GM12878 (cell line): Measurements from ENCODE around the gene JDP2. TPM values are rescaled to one million over a fixed set of nuclear protein-coding genes. Genes with fewer than 3 reads are reported as not detected.

Experiments
- ATAC-seq: fragments of 200-7000 bp; cut with Tn5 transposase; 3 replicates; pipeline ENCODE4 v1.9.1; 2020; ENCODE audit warnings: mild to moderate bottlenecking, moderate library complexity
- BruUV-seq: library from RNA; stranded (reverse); fragments of 400-500 nt; replicated peaks from 2 replicates; lab custom pipeline; 2021; lab: Mats Ljungman, UMichigan
- CTCF ChIA-PET: fragments of 300-600 bp; sonication (Branson Sonifier 250); formaldehyde crosslinking; extraction: SDS; loops from one replicate; lab custom pipeline; 2021; ENCODE audit warnings: inconsistent platforms; lab: Yijun Ruan, JAX
- POLR2A ChIA-PET: fragments of 350-600 bp; formaldehyde crosslinking; extraction: SDS; loops from one replicate; lab custom pipeline; 2021; ENCODE audit warnings: inconsistent platforms; lab: Charles Lee
- RAD21 ChIA-PET: fragments of 300-600 bp; sonication (Branson Sonifier 250); formaldehyde crosslinking; loops from one replicate; lab custom pipeline; 2023; ENCODE audit warnings: antibody characterized with exemption; ENCODE audit not compliant: unreplicated experiment; lab: Charles Lee
- SMC1A ChIA-PET: fragments of 300-600 bp; sonication (Branson Sonifier 250); formaldehyde crosslinking; loops from one replicate; lab custom pipeline; 2023; ENCODE audit not compliant: unreplicated experiment, uncharacterized antibody; lab: Charles Lee
- DNase-seq: peaks from one replicate; pipeline ENCODE4 v3.0.0-alpha.2; 2011; ENCODE audit warnings: low read depth, low spot score
- FAIRE-seq: peaks from 3 replicates; lab custom pipeline; 2011; peaks lifted over from hg19 to GRCh38; lab: Jason Lieb, UNC
- H2AFZ ChIP-seq: 2 replicates; pipeline ENCODE4 v1.6.0; 2011; ENCODE audit warnings: low read depth, low read length, control low read depth; ENCODE audit not compliant: control insufficient read depth
- H3K27ac ChIP-seq: 2 replicates; pipeline ENCODE4 v1.5.1; 2011; ENCODE audit warnings: control low read depth; ENCODE audit not compliant: control insufficient read depth, insufficient read depth
- H3K27me3 ChIP-seq, 2 experiments: replicated peaks in 1 of 2; 2 replicates each; pipeline versions ENCODE4 v1.6.0 to v1.6.1; 2011; ENCODE audit warnings: low read length in 1 of 2; ENCODE audit not compliant: control insufficient read depth in 2 of 2, insufficient read depth in 2 of 2
- H3K36me3 ChIP-seq, 2 experiments: 2 replicates each; pipeline ENCODE4 v1.5.1; 2011; ENCODE audit warnings: low read length in 1 of 2; ENCODE audit not compliant: control insufficient read depth in 2 of 2, insufficient read depth in 2 of 2
- H3K4me1 ChIP-seq: 2 replicates; pipeline ENCODE4 v1.6.1; 2011; ENCODE audit warnings: mild to moderate bottlenecking, low read length, moderate library complexity, mixed read lengths; ENCODE audit not compliant: control insufficient read depth, insufficient read depth
- H3K4me2 ChIP-seq: 2 replicates; pipeline ENCODE4 v1.6.0; 2011; ENCODE audit warnings: control low read depth; ENCODE audit not compliant: control insufficient read depth, insufficient read depth
- H3K4me3 ChIP-seq: fragments of 200-600 bp; sonication (generic); 2 replicates; pipeline ENCODE4 v1.5.1; 2016
- H3K79me2 ChIP-seq: 2 replicates; pipeline ENCODE4 v1.6.0; 2011; ENCODE audit warnings: low read length; ENCODE audit not compliant: control insufficient read depth, insufficient read depth
- H3K9ac ChIP-seq: 2 replicates; pipeline ENCODE4 v1.8.0; 2011; ENCODE audit warnings: low read length, control low read depth, mixed read lengths; ENCODE audit not compliant: control insufficient read depth, insufficient read depth
- H3K9me3 ChIP-seq: replicated peaks from 3 replicates; pipeline ENCODE4 v1.5.1; 2011; ENCODE audit warnings: mild to moderate bottlenecking, low read length; ENCODE audit not compliant: control insufficient read depth, insufficient read depth
- H4K20me1 ChIP-seq: 2 replicates; pipeline ENCODE4 v1.6.0; 2011; ENCODE audit not compliant: control insufficient read depth, insufficient read depth
- HCFC1 ChIP-seq: fragments of 150-350 bp; IDR thresholded peaks from 2 replicates; pipeline ENCODE4 v1.6.1; 2014; ENCODE audit warnings: low read length
- RELA ChIP-seq: fragments of 450-650 bp; IDR thresholded peaks from 2 replicates; pipeline ENCODE4 v1.8.0; 2014; ENCODE audit warnings: borderline replicate concordance; ENCODE audit not compliant: partially characterized antibody
- SP1 ChIP-seq: IDR thresholded peaks from one replicate; pipeline ENCODE4 v1.6.1; 2011; ENCODE audit warnings: low read depth, low read length
- WGBS: methylation state at CpG from one replicate; pipeline ENCODE4 v1.1.6; 2016; ENCODE audit warnings: low lambda C conversion rate; ENCODE audit not compliant: insufficient replicate concordance, insufficient coverage; ENCODE audit errors: missing lambda C conversion rate; 5-methylcytosine and 5-hydroxymethylcytosine counted together
- in situ Hi-C: fragments of 300-500 bp; cut with MboI; formaldehyde crosslinking; loops from 9 replicates; pipeline ENCODE4 v1.14.3; 2018; ENCODE audit warnings: mixed read lengths
- intact Hi-C: fragments of 100-400 bp; cut with micrococcal nuclease; formaldehyde crosslinking; loops from one replicate; pipeline ENCODE4 v1.14.2; 2022; ENCODE audit not compliant: unreplicated experiment
- polyA plus RNA-seq, 11 experiments: library from polyadenylated mRNA; depleted of rRNA in 4 of 11; unstranded in 6 of 11; stranded (reverse) in 5 of 11; fragments of >200 nt; fragmentation: Nextera tagmentation in 4 of 11; fragmentation: Illumina TruSeq in 1 of 11; extraction: Ambion mirVana in 4 of 11; extraction: Trizol in 1 of 11; gene quantifications; 1 replicate in 1 of 11; 2 replicates in 10 of 11; pipeline versions ENCODE4 v1.2.1 to v1.2.3, GENCODE V29; 2011 to 2016; ENCODE audit warnings: inconsistent platforms in 2 of 11, missing spikeins in 2 of 11, low read depth in 1 of 11
- total RNA-seq, 4 experiments: library from RNA; depleted of rRNA in 3 of 4; stranded (reverse); fragments of >200 nt in 3 of 4; fragmentation: Illumina TruSeq in 1 of 4; extraction: Trizol in 1 of 4; gene quantifications; 2 replicates each; pipeline versions ENCODE4 v1.2.1 to v1.2.3, GENCODE V29; 2013 to 2021
- TF ChIP-seq, protein P1 (sequence below): IDR thresholded peaks from 2 replicates; pipeline ENCODE4 v1.6.1; 2011; ENCODE audit warnings: low read depth, mild to moderate bottlenecking, low read length, moderate library complexity, borderline replicate concordance; ENCODE audit errors: extremely low read depth
- TF ChIP-seq, protein P2 (sequence below): IDR thresholded peaks from 2 replicates; pipeline ENCODE4 v1.6.1; 2012; ENCODE audit warnings: low read depth, low read length, improper control_type of control experiment
- TF ChIP-seq, protein P3 (sequence below): fragments of 450-650 bp; IDR thresholded peaks from 2 replicates; pipeline ENCODE4 v1.6.1; 2017; ENCODE audit warnings: mild to moderate bottlenecking
- TF ChIP-seq, protein P4 (sequence below): fragments of 450-650 bp; IDR thresholded peaks from 2 replicates; pipeline ENCODE4 v1.6.1; 2018; ENCODE audit warnings: borderline replicate concordance, mild to moderate bottlenecking; ENCODE audit not compliant: partially characterized antibody
- TF ChIP-seq, protein P5 (sequence below): IDR thresholded peaks from 2 replicates; pipeline ENCODE4 v1.6.1; 2011; ENCODE audit warnings: mild to moderate bottlenecking, low read depth, low read length, moderate library complexity; ENCODE audit not compliant: insufficient replicate concordance
- TF ChIP-seq, protein P6 (sequence below): IDR thresholded peaks from 2 replicates; pipeline ENCODE4 v1.6.1; 2011; ENCODE audit warnings: borderline replicate concordance, low read depth, mild to moderate bottlenecking, moderate library complexity, mixed read lengths, low read length; ENCODE audit not compliant: insufficient read depth; ENCODE audit errors: extremely low read length

JDP2 gene
- total and polyA plus RNA-seq, 10 of the 15 experiments (the other 5 are each of a cell fraction or from before 2014, with no cell fraction given), result 0.71 to 21.3 (median 11.2) TPM

DNA sequence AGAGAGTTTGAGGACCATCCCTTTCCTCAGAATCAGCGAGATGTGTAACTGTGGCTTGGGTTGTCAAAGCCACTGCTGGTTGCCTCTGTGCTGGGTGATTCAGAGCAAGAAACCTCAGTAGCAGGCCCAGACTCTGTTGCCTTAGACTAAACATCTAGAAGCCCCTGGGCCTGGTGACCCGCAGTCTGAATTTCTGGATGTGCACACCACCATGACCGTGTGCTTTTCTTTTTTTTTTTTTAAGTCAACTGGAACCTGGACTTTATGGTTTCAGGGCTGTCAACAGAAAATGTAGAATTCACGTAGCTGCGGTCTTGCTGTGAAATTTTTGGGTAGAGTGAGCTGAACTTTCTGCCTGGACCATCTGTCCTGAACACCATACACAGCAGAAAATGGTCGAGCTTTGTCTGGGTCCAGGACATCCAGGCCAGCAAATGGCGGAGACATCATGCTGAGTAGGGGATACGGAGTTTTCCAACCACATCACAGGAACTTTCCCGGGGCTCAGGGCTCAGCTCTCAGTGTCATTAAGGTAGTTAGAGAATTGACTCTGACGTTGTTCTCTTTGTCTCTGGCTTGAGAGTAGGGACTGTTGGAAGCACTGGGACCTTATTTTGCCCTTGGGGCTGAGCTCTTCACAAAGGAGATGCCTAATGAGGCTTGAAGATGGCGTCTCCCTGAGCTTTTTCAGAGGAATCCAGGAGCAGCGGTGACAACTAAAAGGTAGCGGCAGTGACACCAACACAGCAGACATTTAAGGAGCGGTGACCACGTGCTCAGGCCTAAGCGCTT lies 71.5 kb downstream of the JDP2 start (continued):
- TF ChIP-seq, protein P1, sequence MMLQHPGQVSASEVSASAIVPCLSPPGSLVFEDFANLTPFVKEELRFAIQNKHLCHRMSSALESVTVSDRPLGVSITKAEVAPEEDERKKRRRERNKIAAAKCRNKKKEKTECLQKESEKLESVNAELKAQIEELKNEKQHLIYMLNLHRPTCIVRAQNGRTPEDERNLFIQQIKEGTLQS, result no peak
- TF ChIP-seq, protein P2, sequence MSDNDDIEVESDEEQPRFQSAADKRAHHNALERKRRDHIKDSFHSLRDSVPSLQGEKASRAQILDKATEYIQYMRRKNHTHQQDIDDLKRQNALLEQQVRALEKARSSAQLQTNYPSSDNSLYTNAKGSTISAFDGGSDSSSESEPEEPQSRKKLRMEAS, result no peak; the same call in 1 of the 2 replicates

DNA sequence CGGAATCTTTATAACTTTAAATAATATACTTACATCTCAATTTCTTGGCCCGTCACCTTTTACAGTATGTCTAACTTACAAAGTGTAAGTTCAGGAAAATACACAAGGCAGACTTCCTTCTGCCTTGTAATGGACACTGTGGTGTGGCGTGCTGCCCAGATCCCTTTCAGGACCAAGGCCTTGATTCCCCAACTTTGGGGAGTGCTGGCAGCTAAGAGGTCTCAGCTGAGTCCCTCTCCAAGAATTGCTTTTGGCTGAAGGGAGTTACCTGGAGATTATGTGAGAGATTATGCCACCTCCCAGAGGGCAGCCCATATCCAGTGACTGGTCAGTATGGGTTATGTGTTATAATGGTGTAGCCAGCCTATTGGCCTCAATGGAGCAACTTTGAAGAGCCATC lies 73.3 kb downstream of the JDP2 start:
- no peak for FAIRE-seq
- BruUV-seq, result no TSS peak
- Histone ChIP-seq H3K79me2 (no peaks in the 10 kb centered on the region; the same call in 1 of the 2 replicates), H3K4me3 (no peak overlapping the region), H3K36me3 (no peaks in the 10 kb centered on the region), H4K20me1 (no peaks in the 10 kb centered on the region), H3K9ac (no peak overlapping the region), H3K27me3 (no peaks in the 10 kb centered on the region), H3K27ac (no peak overlapping the region), H3K4me2 (no peak overlapping the region), H2AFZ (no peak overlapping the region), H3K4me1 (peaks cover 38% of the 10 kb centered on the region), H3K9me3 (no peaks in the 10 kb centered on the region)
- intact Hi-C loops, result no loop called here
- no peak for DNase-seq
- 97% methylated on average over 3 of the region's 3 CpGs for WGBS
- CTCF ChIA-PET, result interaction anchor here (15.4 to 19.8 kb wide), 2 partner anchors 20 to 61 kb away, joined by 180 to 520 read pairs; partner anchors contain the start of gene BATF
- in situ Hi-C loops, result no loop called here
- ATAC-seq, result no peak
- POLR2A ChIA-PET, result interaction anchor here (0.7 to 16.2 kb wide), 3 partner anchors 15 to 212 kb away, joined by 3 to 385 read pairs (median 3); partner anchors contain the start of gene BATF
- SMC1A ChIA-PET, result interaction anchor here (16.1 kb wide), 1 partner anchor 19 kb away, joined by 619 read pairs; the partner anchor contains the start of gene BATF
- RAD21 ChIA-PET, result interaction anchor here (18.1 kb wide), 1 partner anchor 20 kb away, joined by 645 read pairs; the partner anchor contains the start of gene BATF
- TF ChIP-seq SP1 (no peak), HCFC1 (no peak), RELA (no peak)
- TF ChIP-seq, protein P3, sequence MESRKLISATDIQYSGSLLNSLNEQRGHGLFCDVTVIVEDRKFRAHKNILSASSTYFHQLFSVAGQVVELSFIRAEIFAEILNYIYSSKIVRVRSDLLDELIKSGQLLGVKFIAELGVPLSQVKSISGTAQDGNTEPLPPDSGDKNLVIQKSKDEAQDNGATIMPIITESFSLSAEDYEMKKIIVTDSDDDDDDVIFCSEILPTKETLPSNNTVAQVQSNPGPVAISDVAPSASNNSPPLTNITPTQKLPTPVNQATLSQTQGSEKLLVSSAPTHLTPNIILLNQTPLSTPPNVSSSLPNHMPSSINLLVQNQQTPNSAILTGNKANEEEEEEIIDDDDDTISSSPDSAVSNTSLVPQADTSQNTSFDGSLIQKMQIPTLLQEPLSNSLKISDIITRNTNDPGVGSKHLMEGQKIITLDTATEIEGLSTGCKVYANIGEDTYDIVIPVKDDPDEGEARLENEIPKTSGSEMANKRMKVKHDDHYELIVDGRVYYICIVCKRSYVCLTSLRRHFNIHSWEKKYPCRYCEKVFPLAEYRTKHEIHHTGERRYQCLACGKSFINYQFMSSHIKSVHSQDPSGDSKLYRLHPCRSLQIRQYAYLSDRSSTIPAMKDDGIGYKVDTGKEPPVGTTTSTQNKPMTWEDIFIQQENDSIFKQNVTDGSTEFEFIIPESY, result no peak
- TF ChIP-seq, protein P4, sequence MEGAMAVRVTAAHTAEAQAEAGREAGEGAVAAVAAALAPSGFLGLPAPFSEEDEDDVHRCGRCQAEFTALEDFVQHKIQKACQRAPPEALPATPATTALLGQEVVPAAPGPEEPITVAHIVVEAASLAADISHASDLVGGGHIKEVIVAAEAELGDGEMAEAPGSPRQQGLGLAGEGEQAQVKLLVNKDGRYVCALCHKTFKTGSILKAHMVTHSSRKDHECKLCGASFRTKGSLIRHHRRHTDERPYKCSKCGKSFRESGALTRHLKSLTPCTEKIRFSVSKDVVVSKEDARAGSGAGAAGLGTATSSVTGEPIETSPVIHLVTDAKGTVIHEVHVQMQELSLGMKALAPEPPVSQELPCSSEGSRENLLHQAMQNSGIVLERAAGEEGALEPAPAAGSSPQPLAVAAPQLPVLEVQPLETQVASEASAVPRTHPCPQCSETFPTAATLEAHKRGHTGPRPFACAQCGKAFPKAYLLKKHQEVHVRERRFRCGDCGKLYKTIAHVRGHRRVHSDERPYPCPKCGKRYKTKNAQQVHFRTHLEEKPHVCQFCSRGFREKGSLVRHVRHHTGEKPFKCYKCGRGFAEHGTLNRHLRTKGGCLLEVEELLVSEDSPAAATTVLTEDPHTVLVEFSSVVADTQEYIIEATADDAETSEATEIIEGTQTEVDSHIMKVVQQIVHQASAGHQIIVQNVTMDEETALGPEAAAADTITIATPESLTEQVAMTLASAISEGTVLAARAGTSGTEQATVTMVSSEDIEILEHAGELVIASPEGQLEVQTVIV, result no peak
- TF ChIP-seq, protein P5, sequence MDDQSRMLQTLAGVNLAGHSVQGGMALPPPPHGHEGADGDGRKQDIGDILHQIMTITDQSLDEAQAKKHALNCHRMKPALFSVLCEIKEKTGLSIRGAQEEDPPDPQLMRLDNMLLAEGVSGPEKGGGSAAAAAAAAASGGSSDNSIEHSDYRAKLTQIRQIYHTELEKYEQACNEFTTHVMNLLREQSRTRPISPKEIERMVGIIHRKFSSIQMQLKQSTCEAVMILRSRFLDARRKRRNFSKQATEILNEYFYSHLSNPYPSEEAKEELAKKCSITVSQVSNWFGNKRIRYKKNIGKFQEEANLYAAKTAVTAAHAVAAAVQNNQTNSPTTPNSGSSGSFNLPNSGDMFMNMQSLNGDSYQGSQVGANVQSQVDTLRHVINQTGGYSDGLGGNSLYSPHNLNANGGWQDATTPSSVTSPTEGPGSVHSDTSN, result no peak
- TF ChIP-seq, protein P6, sequence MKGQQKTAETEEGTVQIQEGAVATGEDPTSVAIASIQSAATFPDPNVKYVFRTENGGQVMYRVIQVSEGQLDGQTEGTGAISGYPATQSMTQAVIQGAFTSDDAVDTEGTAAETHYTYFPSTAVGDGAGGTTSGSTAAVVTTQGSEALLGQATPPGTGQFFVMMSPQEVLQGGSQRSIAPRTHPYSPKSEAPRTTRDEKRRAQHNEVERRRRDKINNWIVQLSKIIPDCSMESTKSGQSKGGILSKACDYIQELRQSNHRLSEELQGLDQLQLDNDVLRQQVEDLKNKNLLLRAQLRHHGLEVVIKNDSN, result no peak
